Omental fat pad (tissue), 4 donors: Measurements from ENCODE around the gene LAMC1. TPM values are rescaled to one million over a fixed set of nuclear protein-coding genes. Genes with fewer than 3 reads are reported as not detected.

Source experiments
- ATAC-seq: fragments of 150-250 bp; one replicate; pipeline ENCODE4 v1.9.1; 2016; ENCODE audit warnings: mild to moderate bottlenecking, moderate library complexity; ENCODE audit not compliant: low FRiP score
- DNase-seq: peaks from one replicate; pipeline ENCODE4 v3.0.0-alpha.2; 2019; ENCODE audit warnings: low spot score
- CTCF ChIP-seq, 3 donors: fragments of 450-650 bp; IDR thresholded peaks; one replicate each; pipeline ENCODE4 v1.5.1; 2016 to 2017; ENCODE audit warnings: antibody characterized with exemption in 3 of 3, mild to moderate bottlenecking in 3 of 3, moderate library complexity in 2 of 3
- total RNA-seq, 4 donors: library from RNA; depleted of rRNA; stranded (reverse); fragments of >200 nt; gene quantifications; one replicate each; pipeline ENCODE4 v1.1.0, GENCODE V29; 2016

LAMC1 gene
- total RNA-seq, 4 donors from 2014 or later, result 377 to 829 (median 461) TPM

GRCh38 chr1:182990413-182991144, 32.6 kb upstream of the LAMC1 start:
- ATAC-seq (peak; percentile 75), DNase-seq (no peak)
- no peak for TF ChIP-seq CTCF (IDR thresholded peaks at IDR 0.05)

GRCh38 chr1:182993746-182994145, 29.5 kb upstream of the LAMC1 start:
- ATAC-seq (no peak), DNase-seq (no peak)
- TF ChIP-seq CTCF (IDR thresholded peaks at IDR 0.05), result no peak

DNA sequence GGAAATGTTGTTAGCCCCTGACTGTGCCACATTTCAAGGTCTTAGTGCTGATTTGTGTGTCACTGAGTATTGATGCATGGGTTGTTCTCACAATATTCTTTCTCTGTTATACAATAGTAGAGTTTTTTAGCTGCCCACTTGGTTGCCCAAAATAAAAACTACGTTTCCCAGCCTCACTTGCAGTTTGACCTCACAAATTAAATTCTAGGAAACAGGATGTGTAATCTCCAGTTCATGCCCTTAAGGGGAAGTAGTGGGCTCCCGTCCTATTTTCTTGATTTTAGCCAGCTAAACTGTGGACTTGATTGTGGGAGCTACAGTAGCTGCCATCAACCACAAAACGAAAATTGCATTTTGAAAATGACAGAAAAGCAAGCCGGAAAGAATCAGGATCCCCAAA, 27.3 kb upstream of the LAMC1 start:
- DNase-seq (no peak), ATAC-seq (no peak)
- no peak for TF ChIP-seq CTCF (IDR thresholded peaks at IDR 0.05)

DNA sequence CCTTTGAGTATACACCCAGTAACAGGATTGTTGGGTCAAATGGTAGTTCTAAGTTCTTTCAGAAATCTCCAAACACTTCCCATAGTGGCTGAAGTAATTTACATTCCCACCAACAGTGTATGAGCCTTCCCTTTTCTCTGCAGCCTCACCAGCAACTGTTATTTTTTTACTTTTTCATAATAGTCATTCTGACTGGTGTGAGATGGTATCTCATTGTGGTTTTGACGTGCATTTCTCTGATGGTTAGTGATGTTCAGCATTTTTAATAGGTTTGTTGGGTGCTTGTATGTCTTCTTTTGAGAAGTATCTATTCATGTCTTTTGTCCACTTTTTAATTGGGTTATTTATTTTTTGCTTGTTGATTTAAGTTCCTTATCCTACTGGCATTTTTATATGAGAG, 26.4 kb upstream of the LAMC1 start:
- DNase-seq (no peak), ATAC-seq (no peak)
- TF ChIP-seq CTCF (IDR thresholded peaks at IDR 0.05), result no peak

GRCh38 chr1:182998482-182998881, 24.7 kb upstream of the LAMC1 start:
- TF ChIP-seq CTCF (IDR thresholded peaks at IDR 0.05), result no peak

GRCh38 chr1:183000167-183000962, 22.9 kb upstream of the LAMC1 start:
- no peak for DNase-seq
- ATAC-seq, result peak; percentile 42
- TF ChIP-seq CTCF (IDR thresholded peaks at IDR 0.05), result no peak

More at GRCh38 chr1:182998482-182998881, 24.7 kb upstream of the LAMC1 start:
- ATAC-seq (no peak), DNase-seq (no peak)
